GM12801 (cell line): ENCODE measurements around the gene E2F2.

Experiments
- TF ChIP-seq, protein P1 (sequence below): IDR thresholded peaks from one replicate; pipeline ENCODE4 v1.5.1; 2011; ENCODE audit warnings: control low read depth; ENCODE audit not compliant: insufficient read length; ENCODE audit errors: extremely low read depth

E2F2 gene

DNA sequence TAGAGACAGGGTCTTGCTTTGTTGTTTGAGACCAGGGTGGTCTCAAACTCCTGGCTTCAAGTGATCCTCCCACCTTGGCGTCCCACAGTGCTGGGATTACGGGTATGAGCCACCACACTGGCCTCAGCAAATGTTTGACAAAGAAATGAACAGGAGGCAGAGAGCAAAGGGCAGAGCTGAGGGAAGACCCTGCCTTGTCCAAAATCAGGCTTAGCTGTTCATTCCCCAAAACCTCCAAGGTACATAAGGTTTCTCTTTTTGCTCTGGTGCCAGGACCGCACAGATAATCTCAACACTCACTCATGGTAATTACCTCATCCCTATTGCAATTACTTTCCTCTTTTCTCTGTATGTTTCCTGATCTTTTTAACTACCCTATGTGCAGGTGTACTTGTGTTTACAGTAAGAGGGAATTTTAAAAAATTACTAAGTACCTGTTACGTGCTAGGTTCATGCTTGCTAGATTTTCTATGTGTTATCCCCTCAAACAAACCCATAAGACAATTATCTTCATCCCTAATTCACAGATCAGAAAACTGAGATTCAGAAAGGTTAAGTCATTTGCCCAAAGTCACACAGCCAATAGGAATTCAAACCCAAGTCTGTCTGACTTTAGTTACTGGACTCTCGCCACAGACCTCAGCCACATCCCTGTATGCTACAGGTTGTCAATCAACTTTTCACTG lies 58.5 kb downstream of the E2F2 start:
- TF ChIP-seq, protein P1, sequence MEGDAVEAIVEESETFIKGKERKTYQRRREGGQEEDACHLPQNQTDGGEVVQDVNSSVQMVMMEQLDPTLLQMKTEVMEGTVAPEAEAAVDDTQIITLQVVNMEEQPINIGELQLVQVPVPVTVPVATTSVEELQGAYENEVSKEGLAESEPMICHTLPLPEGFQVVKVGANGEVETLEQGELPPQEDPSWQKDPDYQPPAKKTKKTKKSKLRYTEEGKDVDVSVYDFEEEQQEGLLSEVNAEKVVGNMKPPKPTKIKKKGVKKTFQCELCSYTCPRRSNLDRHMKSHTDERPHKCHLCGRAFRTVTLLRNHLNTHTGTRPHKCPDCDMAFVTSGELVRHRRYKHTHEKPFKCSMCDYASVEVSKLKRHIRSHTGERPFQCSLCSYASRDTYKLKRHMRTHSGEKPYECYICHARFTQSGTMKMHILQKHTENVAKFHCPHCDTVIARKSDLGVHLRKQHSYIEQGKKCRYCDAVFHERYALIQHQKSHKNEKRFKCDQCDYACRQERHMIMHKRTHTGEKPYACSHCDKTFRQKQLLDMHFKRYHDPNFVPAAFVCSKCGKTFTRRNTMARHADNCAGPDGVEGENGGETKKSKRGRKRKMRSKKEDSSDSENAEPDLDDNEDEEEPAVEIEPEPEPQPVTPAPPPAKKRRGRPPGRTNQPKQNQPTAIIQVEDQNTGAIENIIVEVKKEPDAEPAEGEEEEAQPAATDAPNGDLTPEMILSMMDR, result no peak

DNA sequence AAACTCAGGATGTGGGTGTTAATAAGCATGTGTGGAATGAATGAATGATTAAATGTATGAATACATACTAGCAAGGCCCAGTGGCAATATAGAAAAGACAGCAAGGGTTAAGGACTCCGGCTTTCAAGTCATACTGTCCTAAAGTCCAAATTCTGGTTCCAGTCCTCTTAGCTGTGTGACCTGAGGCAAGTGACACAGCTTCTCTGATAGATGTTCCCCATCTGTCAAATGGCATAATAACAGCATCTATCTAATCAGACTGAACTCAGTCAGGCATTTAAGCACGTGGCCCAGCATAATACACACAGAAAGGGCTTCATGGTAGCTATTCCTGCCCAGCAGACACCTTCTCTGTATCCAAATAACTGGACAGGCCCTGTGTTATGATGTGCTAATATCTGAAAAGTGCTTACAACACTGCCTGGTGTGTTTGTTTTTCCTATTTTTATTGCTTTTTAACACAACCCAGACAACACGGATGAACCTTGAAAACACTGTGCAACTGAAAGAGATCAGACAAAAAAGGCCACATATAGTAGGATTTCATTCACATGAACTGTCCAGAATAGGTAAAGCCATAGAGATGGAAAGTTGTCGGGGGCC lies 59.5 kb downstream of the E2F2 start:
- TF ChIP-seq, protein P1, result no peak

DNA sequence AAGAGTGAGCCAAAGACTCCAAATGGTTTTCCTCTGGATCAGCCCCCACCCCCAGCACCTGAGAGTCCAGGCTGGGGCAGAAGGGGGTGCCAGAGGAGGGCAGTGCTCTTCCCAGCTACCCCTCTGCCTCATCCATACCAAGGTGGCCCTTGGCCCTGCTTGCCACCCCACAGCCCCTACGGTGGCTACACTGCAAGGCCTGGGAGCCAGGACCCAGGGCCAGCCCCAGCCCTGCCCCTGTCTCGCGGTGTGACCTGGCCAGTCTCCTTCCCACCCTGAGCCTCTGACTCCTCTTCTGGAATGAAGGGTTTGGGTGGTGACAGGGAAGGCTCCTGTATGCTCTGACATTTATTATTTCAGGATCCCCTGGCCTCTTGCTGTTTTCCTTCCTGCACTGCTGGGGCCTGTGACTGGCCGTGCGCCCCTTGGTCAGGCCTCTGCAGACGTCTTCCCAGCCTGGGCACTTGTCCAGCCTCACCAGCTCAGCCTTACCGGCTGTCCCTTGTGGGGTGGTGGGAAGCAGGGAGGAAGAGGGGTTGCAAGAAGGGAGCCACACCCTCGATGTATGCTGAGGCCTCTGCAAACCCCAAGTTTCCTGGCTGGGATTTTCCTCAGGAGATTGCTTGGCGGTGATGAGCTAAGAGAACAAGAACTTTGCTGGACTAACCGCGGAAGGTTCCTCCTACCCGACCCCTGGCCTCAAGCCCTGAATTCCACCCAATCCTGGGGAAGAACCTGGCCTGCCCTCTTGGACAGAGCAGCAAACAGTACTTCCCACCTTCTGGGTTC lies 60.6 kb downstream of the E2F2 start:
- TF ChIP-seq, protein P1, result no peak

DNA sequence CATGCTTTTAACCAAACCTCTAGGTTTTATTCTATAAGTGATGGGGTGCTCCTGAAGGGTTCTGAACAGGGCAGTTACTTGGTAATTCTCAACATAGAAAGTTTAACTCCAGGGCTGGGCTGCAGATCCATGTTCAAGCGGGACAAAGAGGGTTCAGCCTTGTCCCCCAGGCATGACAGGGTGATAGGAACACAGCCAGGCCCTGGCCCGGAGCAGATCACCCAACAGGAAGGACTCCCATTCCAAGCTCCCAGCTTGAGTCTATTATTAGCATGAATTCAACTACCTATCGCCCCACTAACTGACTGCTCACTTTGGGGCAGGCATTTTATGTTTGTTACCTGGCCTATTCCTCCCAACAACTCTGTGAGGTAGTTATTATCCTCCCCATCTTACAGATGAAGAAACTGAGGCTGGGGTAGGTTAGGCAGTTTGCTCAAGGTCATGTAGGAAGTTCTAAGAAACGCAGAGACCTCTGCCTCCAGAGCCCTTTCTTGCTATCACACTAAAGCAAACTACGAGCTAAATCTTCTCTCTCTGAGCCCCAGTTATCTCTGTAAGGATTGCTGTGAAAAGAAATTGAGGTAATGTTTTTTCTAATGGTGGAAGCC lies 61.6 kb downstream of the E2F2 start:
- TF ChIP-seq, protein P1, result no peak

DNA sequence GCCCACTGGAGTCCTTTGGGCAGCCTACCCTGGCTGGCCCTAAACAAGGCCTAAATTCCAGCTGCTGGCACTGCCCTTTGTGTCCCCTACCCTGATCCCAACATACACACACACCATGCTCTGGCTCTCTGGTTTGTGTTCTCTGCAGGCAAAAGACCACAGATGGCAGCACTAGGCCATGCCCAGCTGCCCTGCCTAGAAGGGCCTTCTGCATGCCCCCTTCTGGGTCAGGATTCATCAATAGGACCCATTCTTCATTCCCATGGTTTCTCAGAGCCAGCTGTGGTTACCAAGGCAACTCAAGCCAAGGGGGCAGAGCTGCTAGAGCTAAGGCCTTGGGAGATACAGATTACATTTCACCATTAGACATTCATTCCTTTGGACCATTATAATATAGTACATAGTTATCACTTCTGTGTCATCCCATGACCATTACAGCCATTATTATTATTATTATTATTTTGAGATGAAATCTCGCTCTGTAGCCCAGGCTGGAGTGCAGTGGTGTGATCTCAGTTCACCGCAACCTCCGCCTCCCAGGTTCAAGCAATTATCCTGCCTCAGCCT lies 64.5 kb downstream of the E2F2 start:
- TF ChIP-seq, protein P1, result no peak

DNA sequence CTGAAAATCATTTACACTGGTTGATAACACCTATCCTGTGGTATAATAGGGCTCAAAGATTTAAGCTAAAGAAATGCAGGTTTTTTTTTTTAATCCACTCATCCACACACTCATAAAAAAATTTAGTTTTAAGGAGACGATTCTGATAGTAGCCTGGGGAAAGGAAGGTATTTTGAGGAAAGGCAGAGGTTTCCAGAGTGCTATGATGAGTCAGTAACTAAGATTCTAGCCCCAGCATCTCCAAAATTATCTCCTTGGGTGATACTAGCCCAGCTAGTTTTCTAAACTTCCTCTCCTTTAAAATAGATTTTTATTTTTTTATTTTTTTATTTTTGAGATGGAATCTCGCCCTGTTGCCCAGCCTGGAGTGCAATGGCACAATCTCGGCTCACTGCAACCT lies 67.7 kb downstream of the E2F2 start:
- TF ChIP-seq, protein P1, result no peak

DNA sequence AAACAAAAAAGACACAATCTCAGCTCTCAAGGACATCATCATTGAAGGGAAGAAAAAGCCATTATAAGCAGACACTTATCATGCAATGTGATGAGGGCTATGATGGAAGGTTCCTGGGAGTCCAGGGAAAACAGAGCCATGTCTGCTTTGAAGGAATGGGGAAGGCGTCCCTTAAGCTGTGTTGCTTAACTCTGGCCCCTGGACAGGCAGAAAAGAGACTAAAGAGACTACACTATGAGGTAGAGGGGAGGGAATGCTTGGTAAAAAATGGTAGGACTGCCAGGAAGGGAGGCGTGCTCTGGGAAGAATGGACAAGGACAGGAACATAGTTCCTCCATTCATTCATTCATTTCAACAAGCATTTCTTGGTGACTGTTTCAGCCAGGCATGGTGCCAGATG lies 68.3 kb downstream of the E2F2 start:
- TF ChIP-seq, protein P1, result no peak
